B cell (primary cell): ENCODE results near the gene CTNNA2. TPM values are rescaled to one million over a fixed set of nuclear protein-coding genes. Genes with fewer than 3 reads are reported as not detected.

Experiments used
- ATAC-seq: fragments of 200-7000 bp; cut with Tn5 transposase; one replicate; pipeline ENCODE4 v1.10.0; 2021; ENCODE audit warnings: low read depth, mild to moderate bottlenecking, moderate number of reproducible peaks, moderate library complexity
- CTCF ChIA-PET: fragments of 350-600 bp; sonication (Branson Sonifier 250); formaldehyde crosslinking; loops from one replicate; lab custom pipeline; 2021; ENCODE audit warnings: antibody characterized with exemption, inconsistent platforms; lab: Charles Lee
- POLR2A ChIA-PET: fragments of 350-600 bp; sonication (Branson Sonifier 250); formaldehyde crosslinking; loops from one replicate; lab custom pipeline; 2021; ENCODE audit warnings: antibody characterized with exemption; lab: Charles Lee
- DNase-seq: peaks from one replicate; pipeline ENCODE4 v3.0.0; 2013
- H2AFZ ChIP-seq: 2 replicates; pipeline ENCODE4 v1.6.1; 2012; ENCODE audit warnings: mild to moderate bottlenecking, low read depth, low read length; ENCODE audit not compliant: insufficient read depth, poor library complexity, severe bottlenecking
- H3K27ac ChIP-seq, 2 donors: 1 replicate in 1 of 2; 2 replicates in 1 of 2; pipeline ENCODE4 v1.5.1; 2012 to 2013; ENCODE audit warnings: low read length in 2 of 2, mild to moderate bottlenecking in 2 of 2, moderate library complexity in 1 of 2
- H3K27me3 ChIP-seq, 4 experiments: fragments of 200-600 bp in 1 of 4; sonication (generic) in 1 of 4; replicated peaks in 1 of 4; 1 replicate in 2 of 4; 2 replicates in 2 of 4; pipeline versions ENCODE4 v1.6.1 to v1.7.0; 2013 to 2016; ENCODE audit warnings: low read length in 3 of 4, mild to moderate bottlenecking in 2 of 4, mixed read lengths in 1 of 4, moderate library complexity in 1 of 4; ENCODE audit not compliant: insufficient read depth in 4 of 4, control insufficient read depth in 3 of 4; ENCODE audit errors: control extremely low read depth in 1 of 4
- H3K36me3 ChIP-seq, 2 experiments: replicated peaks in 1 of 2; 1 replicate in 1 of 2; 2 replicates in 1 of 2; pipeline versions ENCODE4 v1.6.1 to v1.7.1; 2013; ENCODE audit warnings: low read length in 1 of 2; ENCODE audit not compliant: insufficient read depth in 2 of 2, control insufficient read depth in 1 of 2; ENCODE audit errors: control extremely low read depth in 1 of 2, extremely low read depth in 1 of 2
- H3K4me1 ChIP-seq, 2 donors: fragments of 200-600 bp in 1 of 2; sonication (generic) in 1 of 2; 1 replicate in 1 of 2; 2 replicates in 1 of 2; pipeline versions ENCODE4 v1.5.1 to v1.6.1; 2013 to 2017; ENCODE audit warnings: low read length in 2 of 2; ENCODE audit not compliant: control insufficient read depth in 2 of 2, insufficient read depth in 2 of 2
- H3K4me2 ChIP-seq: replicated peaks from 2 replicates; pipeline ENCODE3; 2012; ENCODE audit warnings: mild to moderate bottlenecking, low read depth, low read length; ENCODE audit not compliant: poor library complexity, severe bottlenecking
- H3K4me3 ChIP-seq, 5 experiments: fragments of 200-600 bp in 1 of 5; sonication (generic) in 1 of 5; 1 replicate in 3 of 5; 2 replicates in 2 of 5; pipeline versions ENCODE4 v1.5.1 to v1.7.0; 2011 to 2016; ENCODE audit warnings: low read length in 4 of 5, mild to moderate bottlenecking in 4 of 5, low read depth in 2 of 5, control low read depth in 1 of 5, moderate library complexity in 1 of 5; ENCODE audit not compliant: insufficient read depth in 1 of 5; ENCODE audit errors: control extremely low read depth in 1 of 5, extremely low read depth in 1 of 5
- H3K79me2 ChIP-seq: fragments of 200-600 bp; sonication (generic); one replicate; pipeline ENCODE4 v1.6.0; 2016; ENCODE audit warnings: low read length; ENCODE audit not compliant: control insufficient read depth, insufficient read depth
- H3K9ac ChIP-seq: fragments of 200-600 bp; sonication (generic); 2 replicates; pipeline ENCODE4 v1.6.1; 2017; ENCODE audit warnings: mild to moderate bottlenecking, low read length, moderate library complexity
- H3K9me3 ChIP-seq, 3 donors: one replicate each; pipeline versions ENCODE4 v1.6.1 to v1.7.1; 2013; ENCODE audit warnings: low read length in 2 of 3; ENCODE audit not compliant: control insufficient read depth in 2 of 3, insufficient read depth in 1 of 3; ENCODE audit errors: control extremely low read depth in 1 of 3
- H4K20me1 ChIP-seq: 2 replicates; pipeline ENCODE4 v1.6.0; 2012; ENCODE audit warnings: mild to moderate bottlenecking, low read length; ENCODE audit not compliant: insufficient read depth, control insufficient read depth, poor library complexity, severe bottlenecking
- H3K27ac Mint-ChIP-seq: one replicate; pipeline ENCODE4 v1.8.0; 2021; ENCODE audit warnings: mixed read lengths
- H3K27me3 Mint-ChIP-seq: one replicate; pipeline ENCODE4 v1.8.0; 2021; ENCODE audit warnings: mixed read lengths
- H3K4me1 Mint-ChIP-seq: one replicate; pipeline ENCODE4 v1.8.0; 2021; ENCODE audit warnings: mixed read lengths
- H3K4me3 Mint-ChIP-seq: one replicate; pipeline ENCODE4 v1.8.0; 2021; ENCODE audit warnings: mixed read lengths
- H3K9me3 Mint-ChIP-seq: one replicate; pipeline ENCODE4 v1.8.0; 2022; ENCODE audit warnings: mixed read lengths; ENCODE audit not compliant: insufficient read depth
- EZH2 ChIP-seq: IDR thresholded peaks from 2 replicates; pipeline ENCODE4 v1.6.1; 2012; ENCODE audit warnings: borderline replicate concordance, low read depth, mild to moderate bottlenecking, moderate library complexity, low read length; ENCODE audit not compliant: insufficient read depth, poor library complexity, severe bottlenecking
- WGBS: methylation state at CpG from one replicate; pipeline ENCODE4 v1.1.5; 2013; ENCODE audit warnings: missing lambda C conversion rate; ENCODE audit not compliant: insufficient coverage; 5-methylcytosine and 5-hydroxymethylcytosine counted together
- intact Hi-C: fragments of 100-400 bp; cut with micrococcal nuclease; formaldehyde crosslinking; loops from one replicate; pipeline ENCODE4 v1.10.0; 2022
- polyA plus RNA-seq: library from polyadenylated mRNA; depleted of rRNA; stranded (reverse); fragments of >200 nt; gene quantifications from 2 replicates; pipeline ENCODE4 v1.2.3, GENCODE V29; 2012
- total RNA-seq, 2 donors: library from RNA; stranded (reverse); fragments of 120-200 nt in 1 of 2; gene quantifications; 1 replicate in 1 of 2; 2 replicates in 1 of 2; pipeline versions ENCODE4 v1.2.3 to v1.2.4, GENCODE V29; 2013 to 2022
- TF ChIP-seq, protein P1 (sequence below): fragments of 200-600 bp; IDR thresholded peaks from one replicate; pipeline ENCODE4 v1.8.0; 2022; ENCODE audit warnings: antibody characterized with exemption, mild to moderate bottlenecking

Gene CTNNA2
- total and polyA plus RNA-seq, 2 donors (not counting 1 experiment from before 2014, with no cell fraction given) = not detected

DNA sequence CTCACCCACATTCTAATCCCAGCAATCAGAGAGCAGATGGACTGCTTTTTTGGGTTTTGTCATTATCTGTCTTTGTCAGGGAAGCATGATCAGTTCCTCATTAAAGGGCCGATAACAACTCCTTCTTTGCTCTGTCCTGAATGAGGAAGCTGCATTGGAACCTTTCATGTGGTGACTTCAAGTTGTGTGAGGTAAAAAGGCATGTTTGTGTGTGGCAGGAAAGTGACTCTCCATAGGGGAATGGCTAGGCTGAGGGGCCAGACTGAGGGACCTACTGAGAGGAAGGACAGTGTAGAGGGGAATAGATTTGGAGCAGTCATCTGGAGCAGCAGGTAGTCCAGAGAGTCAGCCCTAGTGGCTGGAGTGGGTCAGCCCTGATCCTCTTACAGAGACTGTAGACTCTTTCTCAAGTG is 815.3 kb downstream of the CTNNA2 start:
- intact Hi-C loops = no loop called here
- POLR2A ChIA-PET = no interaction called here

DNA sequence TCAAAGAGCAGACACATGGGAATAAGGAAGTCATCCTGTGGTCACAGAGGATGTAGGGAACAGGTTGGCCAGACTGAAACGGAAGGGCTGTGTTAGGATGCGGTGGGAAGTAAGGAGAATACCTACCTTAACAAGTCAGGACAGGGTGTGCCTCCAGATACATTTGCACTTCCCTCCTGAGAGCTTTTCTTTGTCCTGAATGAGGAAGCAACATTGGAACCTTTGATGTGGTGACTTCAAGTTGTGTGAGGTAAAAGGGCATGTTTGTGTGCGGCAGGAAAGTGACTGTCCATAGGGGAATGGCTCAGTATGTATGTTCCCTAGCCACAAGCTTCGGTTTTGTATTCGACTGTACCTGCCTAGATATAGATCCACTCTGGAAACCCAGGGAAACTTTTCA is 816.6 kb downstream of the CTNNA2 start:
- ChIA-PET POLR2A (no interaction called here), CTCF (no interaction called here)
- Histone ChIP-seq H4K20me1 (no peaks in the 10 kb centered on the region), H3K9ac (no peak overlapping the region), H3K4me1 (no peaks in the 10 kb centered on the region), H3K79me2 (no peaks in the 10 kb centered on the region), H3K27ac (no peak overlapping the region), H3K4me3 (no peak overlapping the region), H2AFZ (no peak overlapping the region), H3K27me3 (no peaks in the 10 kb centered on the region), H3K36me3 (no peaks in the 10 kb centered on the region), H3K9me3 (peaks cover 0 to 4% (median 0%) of the 10 kb centered on the region in 3 donors), H3K4me2 (no peak overlapping the region)
- no peaks in the 10 kb centered on the region for H3K27me3 Mint-ChIP-seq
- TF ChIP-seq, protein P1, sequence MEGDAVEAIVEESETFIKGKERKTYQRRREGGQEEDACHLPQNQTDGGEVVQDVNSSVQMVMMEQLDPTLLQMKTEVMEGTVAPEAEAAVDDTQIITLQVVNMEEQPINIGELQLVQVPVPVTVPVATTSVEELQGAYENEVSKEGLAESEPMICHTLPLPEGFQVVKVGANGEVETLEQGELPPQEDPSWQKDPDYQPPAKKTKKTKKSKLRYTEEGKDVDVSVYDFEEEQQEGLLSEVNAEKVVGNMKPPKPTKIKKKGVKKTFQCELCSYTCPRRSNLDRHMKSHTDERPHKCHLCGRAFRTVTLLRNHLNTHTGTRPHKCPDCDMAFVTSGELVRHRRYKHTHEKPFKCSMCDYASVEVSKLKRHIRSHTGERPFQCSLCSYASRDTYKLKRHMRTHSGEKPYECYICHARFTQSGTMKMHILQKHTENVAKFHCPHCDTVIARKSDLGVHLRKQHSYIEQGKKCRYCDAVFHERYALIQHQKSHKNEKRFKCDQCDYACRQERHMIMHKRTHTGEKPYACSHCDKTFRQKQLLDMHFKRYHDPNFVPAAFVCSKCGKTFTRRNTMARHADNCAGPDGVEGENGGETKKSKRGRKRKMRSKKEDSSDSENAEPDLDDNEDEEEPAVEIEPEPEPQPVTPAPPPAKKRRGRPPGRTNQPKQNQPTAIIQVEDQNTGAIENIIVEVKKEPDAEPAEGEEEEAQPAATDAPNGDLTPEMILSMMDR = no peak
- TF ChIP-seq EZH2 = no peak
- H3K4me1 Mint-ChIP-seq = no peaks in the 10 kb centered on the region
- H3K27ac Mint-ChIP-seq = no peak overlapping the region
- ATAC-seq = no peak
- H3K9me3 Mint-ChIP-seq = no peaks in the 10 kb centered on the region
- no peak overlapping the region for H3K4me3 Mint-ChIP-seq
- DNase-seq = no peak
- WGBS = 80% methylated on average over 3 of the region's 5 CpGs
- intact Hi-C loops = no loop called here

More for the DNA sequence above, 815.3 kb downstream of the CTNNA2 start:
- no peak overlapping the region for H3K4me3 Mint-ChIP-seq
- Histone ChIP-seq H3K79me2 (no peaks in the 10 kb centered on the region), H3K9ac (no peak overlapping the region), H3K4me1 (no peaks in the 10 kb centered on the region), H3K9me3 (no peaks in the 10 kb centered on the region), H3K4me3 (no peak overlapping the region), H3K4me2 (no peak overlapping the region), H3K27me3 (peaks cover 0 to 4% (median 0%) of the 10 kb centered on the region in 4 experiments), H2AFZ (no peak overlapping the region), H4K20me1 (no peaks in the 10 kb centered on the region), H3K36me3 (no peaks in the 10 kb centered on the region), H3K27ac (no peak overlapping the region)
- TF ChIP-seq, protein P1 = no peak
- no peak for TF ChIP-seq EZH2
- DNase-seq (no peak), ATAC-seq (no peak)
- H3K27ac Mint-ChIP-seq = no peak overlapping the region
- CTCF ChIA-PET = no interaction called here
- H3K9me3 Mint-ChIP-seq = no peaks in the 10 kb centered on the region
- 0% methylated on average over 1 of the region's 1 CpG for WGBS
- no peaks in the 10 kb centered on the region for H3K4me1 Mint-ChIP-seq
- H3K27me3 Mint-ChIP-seq = no peaks in the 10 kb centered on the region
